ENCODE measurements around the gene MAML2. TPM values are rescaled to one million over a fixed set of nuclear protein-coding genes. Genes with fewer than 3 reads are reported as not detected.
A peak's percentile ranks its signal among the peaks of the same experiment; 100 is the strongest.

MAML2 gene
- total and polyA plus RNA-seq, 2 of the 13 experiments (the other 11 are each of a cell fraction or from before 2014, with no cell fraction given), result 2.3 to 25.9 TPM

DNA sequence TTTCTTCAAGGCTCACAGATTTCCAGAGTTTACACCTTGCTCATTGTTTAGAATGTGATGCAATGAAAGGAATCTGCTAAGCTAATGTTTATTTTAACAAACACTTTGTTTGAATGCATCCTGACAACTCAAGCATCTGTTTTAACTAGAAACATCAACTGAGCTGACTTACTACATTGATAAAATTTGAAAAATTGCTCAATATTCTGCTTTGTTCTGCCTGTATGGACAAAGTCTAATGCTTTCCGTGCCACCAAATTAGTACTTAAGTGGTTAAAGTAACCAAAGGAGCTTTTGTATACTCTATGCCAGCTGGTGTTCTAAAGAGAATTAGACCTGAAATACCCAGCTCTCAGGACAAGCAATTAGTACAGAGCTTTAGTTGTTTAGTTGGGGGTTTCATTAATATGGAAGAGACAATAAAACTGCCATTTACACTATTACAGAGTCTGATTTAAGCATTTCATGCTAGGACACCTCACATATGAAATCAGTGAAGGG, 105.2 kb downstream of the MAML2 start (continued):
- TF ChIP-seq NR3C1 (CRISPR knock-in tag; IDR thresholded peaks at IDR 0.05) (no peak), CEBPB (IDR thresholded peaks at IDR 0.05; ENCODE audit: borderline replicate concordance, low read depth, low read length) (peak; percentile 86), ZNF83 (CRISPR knock-in tag; IDR thresholded peaks at IDR 0.05; ENCODE audit: borderline replicate concordance) (no peak), EP300 (IDR thresholded peaks at IDR 0.05; ENCODE audit: low read depth in 2 of 2, low read length in 2 of 2) (peak in 1 of 2 experiments; percentile 68; a peak in 1 of 4 replicates), EP300 (CRISPR knock-in tag; IDR thresholded peaks at IDR 0.05; ENCODE audit: borderline replicate concordance) (peak; percentile 61; the same call in 1 of the 2 replicates), PPARG (CRISPR knock-in tag; conservative IDR thresholded peaks at IDR 0.05) (no peak), MBD4 (IDR thresholded peaks at IDR 0.05; ENCODE audit: borderline replicate concordance, low read length) (0 out of 2 replicates have a peak, but pooled peaks have one; percentile 37), FOXA1 (IDR thresholded peaks at IDR 0.05) (peak; percentile 41; the same call in 1 of the 2 replicates), FOXA1 (CRISPR knock-in tag; IDR thresholded peaks at IDR 0.05) (peak; percentile 67), PCBP2 (optimal IDR thresholded peaks at IDR 0.05; ENCODE audit: low read depth, low read length, poor library complexity, severe bottlenecking) (no peak)
- TF ChIP-seq, protein P1, sequence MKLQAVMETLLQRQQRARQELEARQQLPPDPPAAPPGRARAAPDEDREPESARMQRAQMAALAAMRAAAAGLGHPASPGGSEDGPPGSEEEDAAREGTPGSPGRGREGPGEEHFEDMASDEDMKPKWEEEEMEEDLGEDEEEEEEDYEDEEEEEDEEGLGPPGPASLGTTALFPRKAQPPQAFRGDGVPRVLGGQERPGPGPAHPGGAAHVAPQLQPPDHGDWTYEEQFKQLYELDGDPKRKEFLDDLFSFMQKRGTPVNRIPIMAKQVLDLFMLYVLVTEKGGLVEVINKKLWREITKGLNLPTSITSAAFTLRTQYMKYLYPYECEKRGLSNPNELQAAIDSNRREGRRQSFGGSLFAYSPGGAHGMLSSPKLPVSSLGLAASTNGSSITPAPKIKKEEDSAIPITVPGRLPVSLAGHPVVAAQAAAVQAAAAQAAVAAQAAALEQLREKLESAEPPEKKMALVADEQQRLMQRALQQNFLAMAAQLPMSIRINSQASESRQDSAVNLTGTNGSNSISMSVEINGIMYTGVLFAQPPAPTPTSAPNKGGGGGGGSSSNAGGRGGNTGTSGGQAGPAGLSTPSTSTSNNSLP (IDR thresholded peaks at IDR 0.05; ENCODE audit: low read depth, low read length), result peak; percentile 67
- TF ChIP-seq, protein P2, sequence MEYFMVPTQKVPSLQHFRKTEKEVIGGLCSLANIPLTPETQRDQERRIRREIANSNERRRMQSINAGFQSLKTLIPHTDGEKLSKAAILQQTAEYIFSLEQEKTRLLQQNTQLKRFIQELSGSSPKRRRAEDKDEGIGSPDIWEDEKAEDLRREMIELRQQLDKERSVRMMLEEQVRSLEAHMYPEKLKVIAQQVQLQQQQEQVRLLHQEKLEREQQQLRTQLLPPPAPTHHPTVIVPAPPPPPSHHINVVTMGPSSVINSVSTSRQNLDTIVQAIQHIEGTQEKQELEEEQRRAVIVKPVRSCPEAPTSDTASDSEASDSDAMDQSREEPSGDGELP (IDR thresholded peaks at IDR 0.05; ENCODE audit: borderline replicate concordance, low read depth), result peak; percentile 52; the same call in 1 of the 2 replicates
- TF ChIP-seq, protein P3, sequence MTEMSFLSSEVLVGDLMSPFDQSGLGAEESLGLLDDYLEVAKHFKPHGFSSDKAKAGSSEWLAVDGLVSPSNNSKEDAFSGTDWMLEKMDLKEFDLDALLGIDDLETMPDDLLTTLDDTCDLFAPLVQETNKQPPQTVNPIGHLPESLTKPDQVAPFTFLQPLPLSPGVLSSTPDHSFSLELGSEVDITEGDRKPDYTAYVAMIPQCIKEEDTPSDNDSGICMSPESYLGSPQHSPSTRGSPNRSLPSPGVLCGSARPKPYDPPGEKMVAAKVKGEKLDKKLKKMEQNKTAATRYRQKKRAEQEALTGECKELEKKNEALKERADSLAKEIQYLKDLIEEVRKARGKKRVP (CRISPR knock-in tag; IDR thresholded peaks at IDR 0.05), result peak in 1 of 2 experiments; percentile 89; a peak in 2 of 4 replicates
- TF ChIP-seq, protein P4, sequence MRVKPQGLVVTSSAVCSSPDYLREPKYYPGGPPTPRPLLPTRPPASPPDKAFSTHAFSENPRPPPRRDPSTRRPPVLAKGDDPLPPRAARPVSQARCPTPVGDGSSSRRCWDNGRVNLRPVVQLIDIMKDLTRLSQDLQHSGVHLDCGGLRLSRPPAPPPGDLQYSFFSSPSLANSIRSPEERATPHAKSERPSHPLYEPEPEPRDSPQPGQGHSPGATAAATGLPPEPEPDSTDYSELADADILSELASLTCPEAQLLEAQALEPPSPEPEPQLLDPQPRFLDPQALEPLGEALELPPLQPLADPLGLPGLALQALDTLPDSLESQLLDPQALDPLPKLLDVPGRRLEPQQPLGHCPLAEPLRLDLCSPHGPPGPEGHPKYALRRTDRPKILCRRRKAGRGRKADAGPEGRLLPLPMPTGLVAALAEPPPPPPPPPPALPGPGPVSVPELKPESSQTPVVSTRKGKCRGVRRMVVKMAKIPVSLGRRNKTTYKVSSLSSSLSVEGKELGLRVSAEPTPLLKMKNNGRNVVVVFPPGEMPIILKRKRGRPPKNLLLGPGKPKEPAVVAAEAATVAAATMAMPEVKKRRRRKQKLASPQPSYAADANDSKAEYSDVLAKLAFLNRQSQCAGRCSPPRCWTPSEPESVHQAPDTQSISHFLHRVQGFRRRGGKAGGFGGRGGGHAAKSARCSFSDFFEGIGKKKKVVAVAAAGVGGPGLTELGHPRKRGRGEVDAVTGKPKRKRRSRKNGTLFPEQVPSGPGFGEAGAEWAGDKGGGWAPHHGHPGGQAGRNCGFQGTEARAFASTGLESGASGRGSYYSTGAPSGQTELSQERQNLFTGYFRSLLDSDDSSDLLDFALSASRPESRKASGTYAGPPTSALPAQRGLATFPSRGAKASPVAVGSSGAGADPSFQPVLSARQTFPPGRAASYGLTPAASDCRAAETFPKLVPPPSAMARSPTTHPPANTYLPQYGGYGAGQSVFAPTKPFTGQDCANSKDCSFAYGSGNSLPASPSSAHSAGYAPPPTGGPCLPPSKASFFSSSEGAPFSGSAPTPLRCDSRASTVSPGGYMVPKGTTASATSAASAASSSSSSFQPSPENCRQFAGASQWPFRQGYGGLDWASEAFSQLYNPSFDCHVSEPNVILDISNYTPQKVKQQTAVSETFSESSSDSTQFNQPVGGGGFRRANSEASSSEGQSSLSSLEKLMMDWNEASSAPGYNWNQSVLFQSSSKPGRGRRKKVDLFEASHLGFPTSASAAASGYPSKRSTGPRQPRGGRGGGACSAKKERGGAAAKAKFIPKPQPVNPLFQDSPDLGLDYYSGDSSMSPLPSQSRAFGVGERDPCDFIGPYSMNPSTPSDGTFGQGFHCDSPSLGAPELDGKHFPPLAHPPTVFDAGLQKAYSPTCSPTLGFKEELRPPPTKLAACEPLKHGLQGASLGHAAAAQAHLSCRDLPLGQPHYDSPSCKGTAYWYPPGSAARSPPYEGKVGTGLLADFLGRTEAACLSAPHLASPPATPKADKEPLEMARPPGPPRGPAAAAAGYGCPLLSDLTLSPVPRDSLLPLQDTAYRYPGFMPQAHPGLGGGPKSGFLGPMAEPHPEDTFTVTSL (CRISPR knock-in tag; IDR thresholded peaks at IDR 0.05; ENCODE audit: borderline replicate concordance), result 0 out of 2 replicates have a peak, but pooled peaks have one; percentile 39
- TF ChIP-seq, protein P5, sequence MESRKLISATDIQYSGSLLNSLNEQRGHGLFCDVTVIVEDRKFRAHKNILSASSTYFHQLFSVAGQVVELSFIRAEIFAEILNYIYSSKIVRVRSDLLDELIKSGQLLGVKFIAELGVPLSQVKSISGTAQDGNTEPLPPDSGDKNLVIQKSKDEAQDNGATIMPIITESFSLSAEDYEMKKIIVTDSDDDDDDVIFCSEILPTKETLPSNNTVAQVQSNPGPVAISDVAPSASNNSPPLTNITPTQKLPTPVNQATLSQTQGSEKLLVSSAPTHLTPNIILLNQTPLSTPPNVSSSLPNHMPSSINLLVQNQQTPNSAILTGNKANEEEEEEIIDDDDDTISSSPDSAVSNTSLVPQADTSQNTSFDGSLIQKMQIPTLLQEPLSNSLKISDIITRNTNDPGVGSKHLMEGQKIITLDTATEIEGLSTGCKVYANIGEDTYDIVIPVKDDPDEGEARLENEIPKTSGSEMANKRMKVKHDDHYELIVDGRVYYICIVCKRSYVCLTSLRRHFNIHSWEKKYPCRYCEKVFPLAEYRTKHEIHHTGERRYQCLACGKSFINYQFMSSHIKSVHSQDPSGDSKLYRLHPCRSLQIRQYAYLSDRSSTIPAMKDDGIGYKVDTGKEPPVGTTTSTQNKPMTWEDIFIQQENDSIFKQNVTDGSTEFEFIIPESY (CRISPR knock-in tag; IDR thresholded peaks at IDR 0.05), result no peak
- TF ChIP-seq, protein P6, sequence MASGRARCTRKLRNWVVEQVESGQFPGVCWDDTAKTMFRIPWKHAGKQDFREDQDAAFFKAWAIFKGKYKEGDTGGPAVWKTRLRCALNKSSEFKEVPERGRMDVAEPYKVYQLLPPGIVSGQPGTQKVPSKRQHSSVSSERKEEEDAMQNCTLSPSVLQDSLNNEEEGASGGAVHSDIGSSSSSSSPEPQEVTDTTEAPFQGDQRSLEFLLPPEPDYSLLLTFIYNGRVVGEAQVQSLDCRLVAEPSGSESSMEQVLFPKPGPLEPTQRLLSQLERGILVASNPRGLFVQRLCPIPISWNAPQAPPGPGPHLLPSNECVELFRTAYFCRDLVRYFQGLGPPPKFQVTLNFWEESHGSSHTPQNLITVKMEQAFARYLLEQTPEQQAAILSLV (CRISPR knock-in tag; IDR thresholded peaks at IDR 0.05; ENCODE audit: borderline replicate concordance), result no peak
